ENCODE results near the gene FAM107B. TPM values are rescaled to one million over a fixed set of nuclear protein-coding genes. Genes with fewer than 3 reads are reported as not detected.
A peak's percentile ranks its signal among the peaks of the same experiment; 100 is the strongest.

FAM107B gene
- total and polyA plus RNA-seq, 4 donors, result 38.4 to 85.4 (median 68.9) TPM

GRCh38 chr10:14598809-14599764, 175.6 kb downstream of the FAM107B start:
- Histone ChIP-seq H3K4me3 (no peak overlapping the region), H3K27me3 (ENCODE audit: control insufficient read depth in 3 of 3, insufficient read depth in 3 of 3, low read length in 2 of 3) (no peaks in the 10 kb centered on the region), H3K9ac (ENCODE audit: insufficient read depth in 1 of 2, low read length in 2 of 2) (no peak overlapping the region), H3K4me1 (ENCODE audit: control insufficient read depth in 5 of 5, insufficient read depth in 5 of 5, low read length in 5 of 5) (peaks cover 0 to 15% (median 8%) of the 10 kb centered on the region in 5 donors), H3K36me3 (ENCODE audit: control insufficient read depth in 4 of 4, insufficient read depth in 4 of 4, low read length in 4 of 4) (peaks cover 0 to 7% (median 3%) of the 10 kb centered on the region in 4 donors), H3K27ac (ENCODE audit: low read depth in 1 of 2, low read length in 1 of 2) (peak overlapping the region in 1 of 2 donors; percentile 26), H3K9me3 (ENCODE audit: control insufficient read depth in 4 of 4, insufficient read depth in 3 of 4, low read length in 3 of 4) (no peaks in the 10 kb centered on the region)
- DNase-seq, result no peak
- WGBS, 2 donors, result 84 to 87% methylated on average over 11 of the region's 11 CpGs
- TF ChIP-seq, protein P1, sequence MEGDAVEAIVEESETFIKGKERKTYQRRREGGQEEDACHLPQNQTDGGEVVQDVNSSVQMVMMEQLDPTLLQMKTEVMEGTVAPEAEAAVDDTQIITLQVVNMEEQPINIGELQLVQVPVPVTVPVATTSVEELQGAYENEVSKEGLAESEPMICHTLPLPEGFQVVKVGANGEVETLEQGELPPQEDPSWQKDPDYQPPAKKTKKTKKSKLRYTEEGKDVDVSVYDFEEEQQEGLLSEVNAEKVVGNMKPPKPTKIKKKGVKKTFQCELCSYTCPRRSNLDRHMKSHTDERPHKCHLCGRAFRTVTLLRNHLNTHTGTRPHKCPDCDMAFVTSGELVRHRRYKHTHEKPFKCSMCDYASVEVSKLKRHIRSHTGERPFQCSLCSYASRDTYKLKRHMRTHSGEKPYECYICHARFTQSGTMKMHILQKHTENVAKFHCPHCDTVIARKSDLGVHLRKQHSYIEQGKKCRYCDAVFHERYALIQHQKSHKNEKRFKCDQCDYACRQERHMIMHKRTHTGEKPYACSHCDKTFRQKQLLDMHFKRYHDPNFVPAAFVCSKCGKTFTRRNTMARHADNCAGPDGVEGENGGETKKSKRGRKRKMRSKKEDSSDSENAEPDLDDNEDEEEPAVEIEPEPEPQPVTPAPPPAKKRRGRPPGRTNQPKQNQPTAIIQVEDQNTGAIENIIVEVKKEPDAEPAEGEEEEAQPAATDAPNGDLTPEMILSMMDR (IDR thresholded peaks at IDR 0.05; ENCODE audit: control extremely low read depth, extremely low read depth), result no peak
- no peak for ATAC-seq (ENCODE audit: insufficient read depth, low FRiP score)

- DNase-seq (no peak), ATAC-seq (ENCODE audit: insufficient read depth, low FRiP score) (no peak)
- no peaks in the 10 kb centered on the region for H3K9me3 ChIP-seq (ENCODE audit: control insufficient read depth in 4 of 4, insufficient read depth in 3 of 4, low read length in 3 of 4)
- WGBS, 2 donors, result 94% methylated on average over 11 of the region's 11 CpGs
- no peak overlapping the region for H3K27ac ChIP-seq (ENCODE audit: low read depth in 1 of 2, low read length in 1 of 2)
- no peak overlapping the region for H3K9ac ChIP-seq (ENCODE audit: insufficient read depth in 1 of 2, low read length in 2 of 2)
- H3K27me3 ChIP-seq (ENCODE audit: control insufficient read depth in 3 of 3, insufficient read depth in 3 of 3, low read length in 2 of 3), result no peaks in the 10 kb centered on the region
- no peak overlapping the region for H3K4me3 ChIP-seq
- TF ChIP-seq, protein P1 (IDR thresholded peaks at IDR 0.05; ENCODE audit: control extremely low read depth, extremely low read depth), result no peak
- peaks cover 0 to 10% (median 1%) of the 10 kb centered on the region in 4 donors for H3K36me3 ChIP-seq (ENCODE audit: control insufficient read depth in 4 of 4, insufficient read depth in 4 of 4, low read length in 4 of 4)
- H3K4me1 ChIP-seq (ENCODE audit: control insufficient read depth in 5 of 5, insufficient read depth in 5 of 5, low read length in 5 of 5), result peaks cover 0 to 3% (median 0%) of the 10 kb centered on the region in 5 donors
These were observed 179.0 kb downstream of the FAM107B start for GRCh38 chr10:14595526-14596182.

- Histone ChIP-seq H3K4me3 (no peak overlapping the region), H3K36me3 (ENCODE audit: control insufficient read depth in 4 of 4, insufficient read depth in 4 of 4, low read length in 4 of 4) (peaks cover 0 to 8% (median under 1%) of the 10 kb centered on the region in 4 donors), H3K4me1 (ENCODE audit: control insufficient read depth in 5 of 5, insufficient read depth in 5 of 5, low read length in 5 of 5) (peaks cover 0 to 3% (median 0%) of the 10 kb centered on the region in 5 donors), H3K27ac (ENCODE audit: low read depth in 1 of 2, low read length in 1 of 2) (no peak overlapping the region), H3K9ac (ENCODE audit: insufficient read depth in 1 of 2, low read length in 2 of 2) (no peak overlapping the region), H3K9me3 (ENCODE audit: control insufficient read depth in 4 of 4, insufficient read depth in 3 of 4, low read length in 3 of 4) (no peaks in the 10 kb centered on the region), H3K27me3 (ENCODE audit: control insufficient read depth in 3 of 3, insufficient read depth in 3 of 3, low read length in 2 of 3) (no peaks in the 10 kb centered on the region)
- ATAC-seq (ENCODE audit: insufficient read depth, low FRiP score) (no peak), DNase-seq (no peak)
- TF ChIP-seq, protein P1 (IDR thresholded peaks at IDR 0.05; ENCODE audit: control extremely low read depth, extremely low read depth), result no peak
- WGBS, 2 donors, result 88 to 96% methylated on average over 8 of the region's 8 CpGs
These were observed 179.7 kb downstream of the FAM107B start for GRCh38 chr10:14594878-14595525.

Data from lung (tissue), 12 donors.